K562 (cell line): ENCODE measurements around the gene CFL1. TPM values are rescaled to one million over a fixed set of nuclear protein-coding genes. Genes with fewer than 3 reads are reported as not detected.
"Not testable (repeated sequence)": the region's sequence is repeated elsewhere in the genome, so short reads cannot be mapped to it uniquely, and the experiment has no call there.

ENCODE experiments used
- ATAC-seq: fragments of 200-7000 bp; cut with Tn5 transposase; 3 replicates; pipeline ENCODE4 v1.9.1; 2020; ENCODE audit warnings: moderate library complexity
- BruUV-seq: library from RNA; stranded (reverse); fragments of 400-500 nt; replicated peaks from 2 replicates; lab custom pipeline; 2021; lab: Mats Ljungman, UMichigan
- CTCF ChIA-PET: fragments of 300-600 bp; formaldehyde crosslinking; extraction: SDS; loops from one replicate; lab custom pipeline; 2021; ENCODE audit warnings: low intra/inter-chr PET ratio; lab: Yijun Ruan, JAX
- POLR2A ChIA-PET: fragments of 300-600, 350-650 bp; sonication (Branson Sonifier 250); formaldehyde crosslinking; extraction: SDS; loops from one replicate; lab custom pipeline; 2021; ENCODE audit warnings: antibody characterized with exemption, inconsistent platforms; lab: Yijun Ruan, JAX
- DNase-seq, 4 experiments: peaks; one replicate each; pipeline versions ENCODE4 v3.0.0 to v3.0.0-alpha.2; 2011 to 2018; ENCODE audit warnings: low spot score in 3 of 4, mixed read lengths in 3 of 4; ENCODE audit errors: extremely low read depth in 1 of 4
- FAIRE-seq: peaks from 2 replicates; lab custom pipeline; 2011; peaks lifted over from hg19 to GRCh38; lab: Jason Lieb, UNC
- H2AFZ ChIP-seq: 2 replicates; pipeline ENCODE4 v1.6.0; 2011; ENCODE audit warnings: low read depth, low read length, control low read depth, inconsistent platforms
- H3K27ac ChIP-seq: fragments of 200-600 bp; 3 replicates; pipeline ENCODE4 v1.8.0; 2011; ENCODE audit warnings: low read depth, mild to moderate bottlenecking, control low read depth, inconsistent platforms, low read length, moderate library complexity, mixed read lengths; ENCODE audit errors: extremely low read depth
- H3K27me3 ChIP-seq, 2 experiments: fragments of 300-600 bp in 1 of 2; 2 replicates in 1 of 2; 3 replicates in 1 of 2; pipeline versions ENCODE4 v1.6.0 to v1.8.0; 2011; ENCODE audit warnings: inconsistent platforms in 2 of 2, low read length in 2 of 2, mild to moderate bottlenecking in 1 of 2, mixed read lengths in 1 of 2, moderate library complexity in 1 of 2; ENCODE audit not compliant: control insufficient read depth in 2 of 2, insufficient read depth in 2 of 2
- H3K36me3 ChIP-seq: fragments of 300-600 bp; 3 replicates; pipeline ENCODE4 v1.8.0; 2011; ENCODE audit warnings: mild to moderate bottlenecking, low read length, inconsistent platforms; ENCODE audit not compliant: control insufficient read depth, insufficient read depth
- H3K4me1 ChIP-seq, 2 experiments: fragments of 200-600 bp in 1 of 2; replicated peaks in 1 of 2; 2 replicates in 1 of 2; 3 replicates in 1 of 2; pipeline versions ENCODE4 v1.5.1 to v1.8.0; 2011; ENCODE audit warnings: inconsistent platforms in 2 of 2, low read length in 2 of 2, mild to moderate bottlenecking in 1 of 2, mixed read lengths in 1 of 2, moderate library complexity in 1 of 2; ENCODE audit not compliant: control insufficient read depth in 2 of 2, insufficient read depth in 2 of 2
- H3K4me2 ChIP-seq: 2 replicates; pipeline ENCODE4 v1.6.1; 2011; ENCODE audit warnings: low read length, control low read depth, inconsistent platforms, mixed read lengths; ENCODE audit not compliant: insufficient read depth
- H3K4me3 ChIP-seq: fragments of 200-600 bp; sonication (generic), shearing (Covaris generic); 2 replicates; pipeline ENCODE4 v1.5.1; 2016; ENCODE audit warnings: control low read depth, inconsistent platforms
- H3K79me2 ChIP-seq: fragments of 200-600 bp; 3 replicates; pipeline ENCODE4 v1.8.0; 2011; ENCODE audit warnings: low read length, inconsistent platforms; ENCODE audit not compliant: control insufficient read depth, insufficient read depth
- H3K9ac ChIP-seq, 2 experiments: 2 replicates each; pipeline versions ENCODE4 v1.6.0 to v1.6.1; 2011; ENCODE audit warnings: low read depth in 2 of 2, low read length in 2 of 2, control low read depth in 1 of 2, inconsistent platforms in 1 of 2, mild to moderate bottlenecking in 1 of 2, mixed read lengths in 1 of 2; ENCODE audit not compliant: insufficient read depth in 1 of 2
- H3K9me1 ChIP-seq: one replicate; pipeline ENCODE4 v1.6.0; 2011; ENCODE audit warnings: inconsistent platforms, mild to moderate bottlenecking, low read length, moderate library complexity; ENCODE audit not compliant: control insufficient read depth, insufficient read depth
- H3K9me3 ChIP-seq: replicated peaks from 2 replicates; pipeline ENCODE4 v1.5.1; 2011; ENCODE audit warnings: low read depth, low read length, inconsistent platforms; ENCODE audit not compliant: control insufficient read depth, insufficient read depth
- H4K20me1 ChIP-seq: replicated peaks from 2 replicates; pipeline ENCODE4 v1.6.1; 2011; ENCODE audit warnings: low read length, inconsistent platforms, mixed read lengths; ENCODE audit not compliant: control insufficient read depth, insufficient read depth
- ARID3A ChIP-seq: IDR thresholded peaks from 2 replicates; pipeline ENCODE4 v1.6.1; 2012; ENCODE audit warnings: low read depth, low read length, improper control_type of control experiment, borderline replicate concordance
- CTBP1 ChIP-seq: fragments of 450-650 bp; IDR thresholded peaks from 2 replicates; pipeline ENCODE4 v1.6.1; 2016; ENCODE audit warnings: borderline replicate concordance
- FOXJ2 ChIP-seq: fragments of 200-800 bp; sonication (Bioruptor generic); IDR thresholded peaks from 2 replicates; pipeline ENCODE4 v1.6.1; 2016; ENCODE audit warnings: missing genetic modification characterization, missing compliant biosample characterization
- IRF1 ChIP-seq: sonication (generic); formaldehyde crosslinking; IDR thresholded peaks from 2 replicates; pipeline ENCODE4 v1.8.0; 2022; ENCODE audit warnings: missing genetic modification reagents, mild to moderate bottlenecking, borderline replicate concordance
- NONO ChIP-seq, 2 experiments: fragments of 200-400 bp in 1 of 2; fragments of 450-650 bp in 1 of 2; formaldehyde crosslinking in 1 of 2; IDR thresholded peaks; 2 replicates each; pipeline ENCODE4 v1.6.1; 2017; ENCODE audit warnings: low read depth in 2 of 2, mild to moderate bottlenecking in 2 of 2, moderate library complexity in 2 of 2, low read length in 1 of 2
- PML ChIP-seq: IDR thresholded peaks from 2 replicates; pipeline ENCODE4 v1.6.1; 2012; ENCODE audit warnings: low read length, inconsistent platforms
- PTRF ChIP-seq: fragments of 450-650 bp; IDR thresholded peaks from 2 replicates; pipeline ENCODE4 v1.6.1; 2016; ENCODE audit warnings: mild to moderate bottlenecking, missing genetic modification characterization, missing compliant biosample characterization
- THRAP3 ChIP-seq: fragments of 450-650 bp; IDR thresholded peaks from 2 replicates; pipeline ENCODE4 v1.6.1; 2016; ENCODE audit warnings: mild to moderate bottlenecking, inconsistent platforms, borderline replicate concordance
- ZNF311 ChIP-seq: fragments of 250-450 bp; sonication (Bioruptor Pico); IDR thresholded peaks from 2 replicates; pipeline ENCODE4 v1.4.0; 2020; ENCODE audit warnings: mild to moderate bottlenecking, moderate library complexity
- ZNF384 ChIP-seq: IDR thresholded peaks from 2 replicates; pipeline ENCODE4 v1.6.1; 2012; ENCODE audit warnings: low read depth, low read length, improper control_type of control experiment
- WGBS: fragments of 100-300 bp; shearing (Covaris generic); methylation state at CpG from one replicate; pipeline ENCODE4 v1.1.6; 2016; ENCODE audit warnings: low coverage, mixed read lengths; ENCODE audit not compliant: insufficient coverage; ENCODE audit errors: missing lambda C conversion rate; 5-methylcytosine and 5-hydroxymethylcytosine counted together
- in situ Hi-C: fragments of 300-500 bp; cut with MboI; formaldehyde crosslinking; loops from 4 replicates; pipeline ENCODE4 v1.15.0; 2018; ENCODE audit warnings: inconsistent platforms, mixed read lengths
- intact Hi-C: fragments of 100-400 bp; cut with micrococcal nuclease; formaldehyde crosslinking; loops from 2 replicates; pipeline ENCODE4 v1.14.2; 2022
- polyA plus RNA-seq, 8 experiments: library from polyadenylated mRNA; depleted of rRNA in 4 of 8; stranded (reverse) in 5 of 8; unstranded in 3 of 8; fragments of >200 nt; fragmentation: Nextera tagmentation in 2 of 8; fragmentation: Illumina TruSeq in 1 of 8; extraction: Ambion mirVana in 2 of 8; extraction: Trizol in 1 of 8; gene quantifications; 2 replicates each; pipeline versions ENCODE4 v1.2.1 to v1.2.3, GENCODE V29; 2011 to 2014; ENCODE audit warnings: inconsistent platforms in 1 of 8, missing spikeins in 1 of 8
- total RNA-seq, 7 experiments: library from RNA; depleted of rRNA in 6 of 7; stranded (reverse); fragments of >200 nt in 6 of 7; fragmentation: Illumina TruSeq in 2 of 7; extraction: Trizol in 2 of 7; gene quantifications; 2 replicates each; pipeline versions ENCODE4 v1.2.1 to v1.2.3, GENCODE V29; 2011 to 2021; ENCODE audit warnings: low replicate concordance in 1 of 7
- TF ChIP-seq, protein P1 (sequence below): IDR thresholded peaks from 2 replicates; pipeline ENCODE4 v1.6.1; 2014; ENCODE audit warnings: antibody characterized with exemption

Gene CFL1
- total and polyA plus RNA-seq, 9 of the 15 experiments (the other 6 are each of a cell fraction or from before 2014, with no cell fraction given): 105 to 1,101 (median 859) TPM

DNA sequence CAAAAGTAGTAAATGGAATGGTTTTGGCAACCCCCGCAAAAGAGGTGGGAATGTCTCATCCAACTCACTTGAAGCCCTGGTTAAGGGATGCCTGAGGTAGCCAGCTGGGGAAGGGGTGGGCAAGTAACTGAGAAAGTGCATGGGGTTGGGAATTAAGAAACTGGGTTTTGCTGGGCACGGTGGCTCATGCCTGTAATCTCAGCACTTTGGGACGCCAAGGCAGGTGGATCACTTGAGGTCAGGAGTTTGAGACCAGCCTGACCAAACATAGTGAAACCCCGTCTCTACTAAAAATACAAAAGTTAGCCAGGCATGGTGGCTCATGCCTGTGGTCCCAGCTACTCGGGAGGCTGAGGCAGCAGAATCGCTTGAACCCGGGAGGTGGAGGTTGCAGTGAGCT is 9.3 kb downstream of the CFL1 start:
- intact Hi-C loops, H4K20me1 ChIP-seq, H2AFZ ChIP-seq, H3K4me3 ChIP-seq, DNase-seq, H3K9me1 ChIP-seq, H3K9ac ChIP-seq, ATAC-seq, H3K4me2 ChIP-seq, H3K79me2 ChIP-seq, H3K9me3 ChIP-seq, BruUV-seq, FAIRE-seq, H3K27me3 ChIP-seq, in situ Hi-C loops, H3K27ac ChIP-seq: not testable (repeated sequence)
- H3K4me1 ChIP-seq: peaks cover 0 to 21% of the 10 kb centered on the region in 2 experiments; a peak in 3 of 5 replicates
- ChIA-PET CTCF (interaction anchor here (0.7 kb wide), 1 partner anchor 40 kb away, joined by 3 read pairs; no protein-coding TSS in a partner anchor), POLR2A (interaction anchor here (0.6 to 5.9 kb wide), 12 partner anchors 9 to 1141 kb away, joined by 3 to 67 read pairs (median 4); partner anchors contain the start of genes CCDC85B, CFL1, EHBP1L1 and FIBP)
- peaks cover 25% of the 10 kb centered on the region; the same call in 2 of the 3 replicates for H3K36me3 ChIP-seq
- WGBS: 31% methylated on average over 7 of the region's 7 CpGs

DNA sequence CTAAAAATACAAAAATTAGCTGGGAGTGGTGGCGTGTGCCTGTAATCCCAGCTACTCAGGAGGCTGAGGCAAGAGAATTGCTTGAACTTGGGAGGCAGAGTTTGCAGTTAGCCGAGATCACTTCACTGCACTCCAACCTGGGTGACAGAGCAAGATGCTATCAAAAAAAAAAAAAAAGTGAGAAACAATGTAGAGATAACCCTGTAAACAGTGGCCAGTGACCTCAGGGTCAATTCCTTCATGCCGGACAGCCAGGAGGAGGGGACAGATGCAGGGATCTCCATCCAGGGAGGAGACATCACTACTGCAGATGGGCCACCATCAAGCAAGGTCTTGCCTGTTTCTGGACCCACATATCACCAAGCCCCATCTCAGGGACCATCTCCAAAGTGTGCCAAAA is 10.2 kb downstream of the CFL1 start:
- Histone ChIP-seq H3K36me3 (peaks cover 15% of the 10 kb centered on the region; the same call in 2 of the 3 replicates), H2AFZ (no peak overlapping the region), H4K20me1 (no peaks in the 10 kb centered on the region), H3K4me1 (peaks cover 0 to 20% of the 10 kb centered on the region in 2 experiments; a peak in 3 of 5 replicates), H3K4me2 (no peak overlapping the region), H3K27ac (no peak overlapping the region), H3K79me2 (no peaks in the 10 kb centered on the region), H3K27me3 (no peaks in the 10 kb centered on the region), H3K4me3 (no peak overlapping the region), H3K9ac (peak overlapping the region in 1 of 2 experiments; percentile 43; a peak in 1 of 4 replicates), H3K9me1 (no peaks in the 10 kb centered on the region), H3K9me3 (peaks cover 7% of the 10 kb centered on the region; the same call in 1 of the 2 replicates)
- FAIRE-seq: no peak
- no TSS peak for BruUV-seq
- in situ Hi-C loops: no loop called here
- ChIA-PET POLR2A (interaction anchor here (0.7 to 5.9 kb wide), 5 partner anchors 8 to 142 kb away, joined by 3 to 67 read pairs (median 23); partner anchors contain the start of genes CCDC85B, CFL1, FIBP and MUS81), CTCF (interaction anchor here (0.7 kb wide), 1 partner anchor 18 kb away, joined by 3 read pairs; no protein-coding TSS in a partner anchor)
- 6% methylated on average over 3 of the region's 3 CpGs for WGBS
- no peak for ATAC-seq
- DNase-seq: peak in 1 of 4 experiments; percentile 15
- intact Hi-C loops: no loop called here
- TF ChIP-seq CTBP1: peak; percentile 16; the same call in 1 of the 2 replicates
- no peak for TF ChIP-seq ARID3A
- no peak for TF ChIP-seq NONO (IDR thresholded peaks at IDR 0.05; ENCODE audit: low read depth in 2 of 2, low read length in 1 of 2)
- TF ChIP-seq IRF1 (CRISPR knock-in tag): no peak
- TF ChIP-seq, protein P1, sequence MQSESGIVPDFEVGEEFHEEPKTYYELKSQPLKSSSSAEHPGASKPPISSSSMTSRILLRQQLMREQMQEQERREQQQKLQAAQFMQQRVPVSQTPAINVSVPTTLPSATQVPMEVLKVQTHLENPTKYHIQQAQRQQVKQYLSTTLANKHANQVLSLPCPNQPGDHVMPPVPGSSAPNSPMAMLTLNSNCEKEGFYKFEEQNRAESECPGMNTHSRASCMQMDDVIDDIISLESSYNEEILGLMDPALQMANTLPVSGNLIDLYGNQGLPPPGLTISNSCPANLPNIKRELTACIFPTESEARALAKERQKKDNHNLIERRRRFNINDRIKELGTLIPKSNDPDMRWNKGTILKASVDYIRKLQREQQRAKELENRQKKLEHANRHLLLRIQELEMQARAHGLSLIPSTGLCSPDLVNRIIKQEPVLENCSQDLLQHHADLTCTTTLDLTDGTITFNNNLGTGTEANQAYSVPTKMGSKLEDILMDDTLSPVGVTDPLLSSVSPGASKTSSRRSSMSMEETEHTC: no peak
- TF ChIP-seq FOXJ2 (tag): peak; percentile 68
- no peak for TF ChIP-seq THRAP3
- TF ChIP-seq PML: no peak
- TF ChIP-seq PTRF (tag): no peak
- TF ChIP-seq ZNF384: peak; percentile 75; the same call in 1 of the 2 replicates
- TF ChIP-seq ZNF311 (CRISPR knock-in tag): no peak
